RWPE1 (cell line): Measurements from ENCODE around the gene PRMT1.

ENCODE experiments used
- CTCF ChIA-PET: fragments of 350-600 bp; sonication (Branson Sonifier 250); formaldehyde crosslinking; extraction: SDS; loops from one replicate; lab custom pipeline; 2021; lab: Yijun Ruan, JAX
- POLR2A ChIA-PET: fragments of 400-600 bp; formaldehyde crosslinking; extraction: SDS; loops from one replicate; lab custom pipeline; 2020; ENCODE audit warnings: antibody characterized with exemption; ENCODE audit not compliant: low non-redundant PET; lab: Yijun Ruan, JAX
- DNase-seq: peaks from one replicate; pipeline ENCODE4 v3.0.0; 2012; ENCODE audit warnings: low spot score
- H3K27ac ChIP-seq: fragments of 450-650 bp; 2 replicates; pipeline ENCODE4 v1.5.1; 2017
- TF ChIP-seq, protein P1 (sequence below): fragments of 450-650 bp; conservative IDR thresholded peaks from 2 replicates; pipeline ENCODE4 v1.5.1; 2017; ENCODE audit warnings: low read depth, mild to moderate bottlenecking

PRMT1 gene

DNA sequence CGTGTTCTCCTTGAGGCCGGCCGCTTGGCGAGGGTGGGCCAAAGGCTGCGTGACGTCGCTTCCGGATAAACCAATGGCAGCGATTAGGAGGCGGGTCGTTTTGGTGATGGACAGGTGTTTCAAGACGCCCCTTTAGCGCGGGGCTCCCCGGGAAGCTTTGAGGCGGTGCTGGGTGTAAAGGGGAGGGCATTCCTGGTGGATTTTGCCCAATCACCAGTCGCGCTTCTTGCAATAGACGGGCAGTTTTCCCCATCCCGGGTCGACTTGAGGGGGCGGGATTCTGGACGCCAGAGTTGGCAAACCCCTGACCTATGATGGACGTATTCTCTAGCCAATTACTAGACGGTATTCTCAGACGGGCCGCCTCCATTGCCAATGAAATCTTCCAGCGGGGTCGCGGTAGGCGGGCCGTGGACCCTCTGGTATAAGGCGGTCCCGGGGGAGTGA is 264 bp upstream of the PRMT1 start:
- H3K27ac ChIP-seq = peak overlapping the region; percentile 88
- CTCF ChIA-PET = interaction anchor here (0.6 to 0.7 kb wide), 2 partner anchors 36 to 194 kb away, joined by 3 read pairs; no protein-coding TSS in a partner anchor
- peak; percentile 100 for DNase-seq
- TF ChIP-seq, protein P1, sequence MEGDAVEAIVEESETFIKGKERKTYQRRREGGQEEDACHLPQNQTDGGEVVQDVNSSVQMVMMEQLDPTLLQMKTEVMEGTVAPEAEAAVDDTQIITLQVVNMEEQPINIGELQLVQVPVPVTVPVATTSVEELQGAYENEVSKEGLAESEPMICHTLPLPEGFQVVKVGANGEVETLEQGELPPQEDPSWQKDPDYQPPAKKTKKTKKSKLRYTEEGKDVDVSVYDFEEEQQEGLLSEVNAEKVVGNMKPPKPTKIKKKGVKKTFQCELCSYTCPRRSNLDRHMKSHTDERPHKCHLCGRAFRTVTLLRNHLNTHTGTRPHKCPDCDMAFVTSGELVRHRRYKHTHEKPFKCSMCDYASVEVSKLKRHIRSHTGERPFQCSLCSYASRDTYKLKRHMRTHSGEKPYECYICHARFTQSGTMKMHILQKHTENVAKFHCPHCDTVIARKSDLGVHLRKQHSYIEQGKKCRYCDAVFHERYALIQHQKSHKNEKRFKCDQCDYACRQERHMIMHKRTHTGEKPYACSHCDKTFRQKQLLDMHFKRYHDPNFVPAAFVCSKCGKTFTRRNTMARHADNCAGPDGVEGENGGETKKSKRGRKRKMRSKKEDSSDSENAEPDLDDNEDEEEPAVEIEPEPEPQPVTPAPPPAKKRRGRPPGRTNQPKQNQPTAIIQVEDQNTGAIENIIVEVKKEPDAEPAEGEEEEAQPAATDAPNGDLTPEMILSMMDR = no peak
- POLR2A ChIA-PET = interaction anchor here (0.6 to 1.8 kb wide), 4 partner anchors 33 to 90 kb away, joined by 4 to 6 read pairs (median 6); partner anchors contain the start of genes AP2A1 and SCAF1

DNA sequence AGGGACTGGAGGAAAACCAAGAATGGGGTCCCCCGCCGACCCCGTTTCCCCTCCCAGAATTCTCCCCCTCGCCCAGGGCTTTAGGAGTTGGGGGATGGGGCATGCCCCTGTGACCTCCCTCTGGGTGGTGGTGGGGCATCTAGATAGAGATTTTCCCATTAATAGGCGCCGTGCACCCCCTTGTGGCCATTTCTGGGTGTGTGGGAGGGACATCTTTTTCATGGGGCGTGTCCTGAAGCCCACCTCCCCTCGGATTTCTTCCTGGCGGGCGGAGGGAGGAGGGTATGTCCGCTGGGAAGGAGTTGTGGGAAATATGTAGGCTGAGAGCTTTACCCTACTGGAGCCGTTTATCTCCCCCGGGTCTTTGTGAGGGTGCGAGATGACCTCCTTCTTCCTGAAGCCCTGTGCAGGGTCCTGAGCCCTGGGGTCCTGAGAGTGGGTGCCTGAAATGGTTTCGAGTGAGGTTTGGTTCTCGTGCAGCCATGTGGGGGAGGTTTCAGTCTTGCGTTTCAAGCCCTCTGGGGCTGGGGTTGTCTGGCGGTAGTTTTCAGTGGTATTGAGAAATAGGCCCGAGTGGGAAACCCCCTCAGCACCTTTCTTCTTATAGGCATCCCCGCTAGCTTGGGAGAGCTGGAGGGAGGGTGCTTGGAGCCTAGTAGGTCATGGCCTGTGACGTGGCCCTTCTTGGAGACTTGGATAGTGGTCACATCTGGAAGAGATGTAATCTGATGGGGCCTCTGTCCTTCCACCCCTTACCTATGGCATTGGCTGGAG is 1.0 kb downstream of the PRMT1 start:
- H3K27ac ChIP-seq = peak overlapping the region; percentile 88
- DNase-seq = peak; percentile 65
- TF ChIP-seq, protein P1 = peak; percentile 62
- POLR2A ChIA-PET = interaction anchor here (1.8 kb wide), 1 partner anchor 36 kb away, joined by 4 read pairs; the partner anchor contains the start of gene SCAF1
- CTCF ChIA-PET = interaction anchor here (0.6 to 1.0 kb wide), 2 partner anchors 11 to 170 kb away, joined by 3 to 5 read pairs; partner anchors contain the start of gene ADM5

DNA sequence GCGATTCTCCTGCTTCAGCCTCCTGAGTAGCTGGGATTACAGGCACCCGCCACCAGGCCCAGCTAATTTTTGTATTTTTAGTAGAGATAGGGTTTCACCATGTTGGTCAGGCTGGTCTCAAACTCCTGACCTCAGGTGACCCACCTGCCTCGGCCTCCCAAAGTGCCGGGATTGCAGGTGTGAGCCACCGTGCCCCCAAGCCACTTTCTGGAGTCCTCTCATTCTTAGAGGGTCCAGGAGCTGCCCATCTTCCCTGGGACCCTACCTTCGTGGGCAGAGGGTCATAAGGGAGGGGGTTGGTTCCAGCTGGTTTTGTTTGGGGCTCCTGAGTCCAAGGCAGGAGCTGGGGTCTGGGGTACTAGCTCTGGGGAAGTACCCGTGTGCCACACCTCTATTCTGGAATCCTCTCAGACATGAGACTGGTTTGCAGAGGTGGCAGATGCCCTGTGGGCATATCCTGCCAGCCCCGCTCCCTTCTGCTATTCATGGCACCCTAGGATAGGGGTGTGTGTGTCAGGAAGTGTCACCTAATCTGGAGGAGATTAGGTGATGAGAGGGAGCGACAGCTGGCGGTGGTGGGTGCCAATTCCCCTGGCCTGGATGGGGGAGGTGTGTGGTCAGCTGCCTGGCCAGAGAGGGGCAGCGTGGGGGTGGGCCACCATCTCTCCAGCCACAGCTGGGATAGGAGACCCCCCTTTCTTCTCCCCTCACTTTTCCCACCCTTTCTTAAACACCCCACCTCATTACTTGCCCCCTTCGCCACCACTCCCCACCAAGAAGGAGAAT is 2.1 kb downstream of the PRMT1 start:
- POLR2A ChIA-PET = no interaction called here
- TF ChIP-seq, protein P1 = no peak
- no peak for DNase-seq
- CTCF ChIA-PET = interaction anchor here (0.6 to 1.1 kb wide), 3 partner anchors 9 to 109 kb away, joined by 3 to 5 read pairs (median 3); partner anchors contain the start of gene ADM5
- H3K27ac ChIP-seq = peak overlapping the region; percentile 88

DNA sequence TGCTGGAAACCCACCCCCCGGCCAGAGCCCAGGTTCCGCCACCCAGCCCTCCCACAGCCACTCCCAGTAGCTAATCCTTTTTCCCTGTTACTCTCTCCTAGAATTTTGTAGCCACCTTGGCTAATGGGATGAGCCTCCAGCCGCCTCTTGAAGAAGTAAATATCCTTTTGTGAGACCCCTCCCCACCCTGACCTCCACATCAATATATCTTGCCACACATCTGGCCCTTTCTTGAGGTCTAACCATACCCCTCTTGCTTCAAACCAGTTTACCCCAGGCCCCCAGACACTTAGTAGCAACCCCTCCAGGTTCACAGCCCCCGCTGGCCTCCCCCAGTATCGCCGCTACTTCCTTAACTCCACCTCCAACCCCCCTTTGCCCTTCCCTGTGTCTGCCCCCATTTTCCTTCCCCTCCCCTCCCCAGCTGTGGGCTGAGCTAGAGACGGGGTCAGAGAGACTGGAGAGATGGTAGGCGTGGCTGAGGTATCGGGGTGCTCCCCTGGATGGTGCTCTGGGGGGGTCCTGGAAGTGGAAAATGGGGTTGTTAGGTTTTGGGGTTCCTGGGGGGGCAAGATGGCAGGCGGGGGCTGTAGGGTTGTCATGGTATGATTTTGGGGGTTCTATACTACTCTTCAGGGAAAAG is 2.8 kb downstream of the PRMT1 start:
- ChIA-PET POLR2A (no interaction called here), CTCF (interaction anchor here (0.7 to 1.1 kb wide), 2 partner anchors 110 to 339 kb away, joined by 3 to 4 read pairs; no protein-coding TSS in a partner anchor)
- H3K27ac ChIP-seq = peak overlapping the region; percentile 88
- DNase-seq = no peak
- TF ChIP-seq, protein P1 = no peak

DNA sequence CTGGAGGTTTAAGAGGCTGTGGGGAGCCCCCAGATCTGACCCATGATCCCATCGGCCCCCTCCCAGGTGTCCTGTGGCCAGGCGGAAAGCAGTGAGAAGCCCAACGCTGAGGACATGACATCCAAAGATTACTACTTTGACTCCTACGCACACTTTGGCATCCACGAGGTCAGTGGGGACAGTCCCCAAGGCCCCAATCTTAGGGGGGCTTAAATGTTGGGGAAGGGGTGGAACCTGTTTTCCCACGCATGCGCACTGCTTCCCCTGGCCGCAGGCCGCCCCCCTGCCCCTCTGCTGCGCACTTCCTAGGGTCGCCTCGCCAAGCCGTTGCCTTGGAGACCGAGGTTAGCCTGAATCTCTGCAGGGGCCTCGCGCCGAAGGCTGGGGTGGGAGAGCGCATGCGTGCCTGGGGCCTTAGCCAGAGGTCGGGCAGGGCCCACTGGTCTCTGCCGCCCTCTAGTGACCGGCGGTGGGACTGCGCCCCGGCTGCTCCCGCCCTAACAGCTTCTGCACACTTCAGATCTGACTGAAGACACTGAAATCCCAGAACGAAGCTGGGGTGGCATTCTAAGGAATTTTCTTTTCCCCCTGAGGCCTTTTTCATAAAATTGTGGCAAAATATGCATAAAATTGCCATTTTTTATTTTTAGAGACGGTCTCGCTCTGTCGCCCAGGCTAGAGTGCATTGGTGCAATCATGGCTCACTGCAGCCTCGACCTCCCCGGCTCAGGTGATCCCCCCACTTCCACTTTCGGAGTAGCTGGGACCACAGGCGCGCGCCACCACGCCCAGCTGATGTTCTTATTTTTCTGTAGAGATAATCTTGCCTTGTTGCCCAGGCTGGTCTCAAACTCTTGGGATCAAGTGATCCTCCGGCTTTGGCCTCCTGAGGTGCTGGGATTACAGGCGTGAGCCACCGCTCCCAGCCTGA is 3.6 kb downstream of the PRMT1 start:
- TF ChIP-seq, protein P1 = peak; percentile 99
- ChIA-PET CTCF (interaction anchor here (0.5 to 1.1 kb wide), 14 partner anchors 8 to 340 kb away, joined by 3 to 5 read pairs (median 3); partner anchors contain the start of genes ADM5 and NOSIP), POLR2A (no interaction called here)
- peak overlapping the region; percentile 88 for H3K27ac ChIP-seq
- peak; percentile 89 for DNase-seq
